ENCODE measurements around the gene ASPG. TPM values are rescaled to one million over a fixed set of nuclear protein-coding genes. Genes with fewer than 3 reads are reported as not detected.

Gene ASPG
- total and polyA plus RNA-seq, 2 donors (not counting 3 experiments of a cell fraction or from before 2014, with no cell fraction given) = not detected

- DNase-seq (ENCODE audit: low read depth, low spot score) (no peak), FAIRE-seq (no peak)
- TF ChIP-seq POLR2AphosphoS5 (IDR thresholded peaks at IDR 0.05; ENCODE audit: insufficient read depth, low read depth, low read length) (no peak), EZH2 (IDR thresholded peaks at IDR 0.05; ENCODE audit: borderline replicate concordance, low read depth, low read length, severe bottlenecking) (no peak), MYC (IDR thresholded peaks at IDR 0.05; ENCODE audit: low read depth, low read length) (no peak), FOS (IDR thresholded peaks at IDR 0.05; ENCODE audit: borderline replicate concordance, insufficient read depth, low read length) (no peak), JUN (IDR thresholded peaks at IDR 0.05; ENCODE audit: borderline replicate concordance, insufficient read depth, insufficient read length, low read depth) (no peak), GATA2 (IDR thresholded peaks at IDR 0.05; ENCODE audit: insufficient read depth, insufficient read length, low read depth, low read length) (no peak), MAX (IDR thresholded peaks at IDR 0.05; ENCODE audit: insufficient read depth, insufficient read length) (no peak), POLR2A (IDR thresholded peaks at IDR 0.05; ENCODE audit: low read depth, low read length) (no peak)
- TF ChIP-seq, protein P1, sequence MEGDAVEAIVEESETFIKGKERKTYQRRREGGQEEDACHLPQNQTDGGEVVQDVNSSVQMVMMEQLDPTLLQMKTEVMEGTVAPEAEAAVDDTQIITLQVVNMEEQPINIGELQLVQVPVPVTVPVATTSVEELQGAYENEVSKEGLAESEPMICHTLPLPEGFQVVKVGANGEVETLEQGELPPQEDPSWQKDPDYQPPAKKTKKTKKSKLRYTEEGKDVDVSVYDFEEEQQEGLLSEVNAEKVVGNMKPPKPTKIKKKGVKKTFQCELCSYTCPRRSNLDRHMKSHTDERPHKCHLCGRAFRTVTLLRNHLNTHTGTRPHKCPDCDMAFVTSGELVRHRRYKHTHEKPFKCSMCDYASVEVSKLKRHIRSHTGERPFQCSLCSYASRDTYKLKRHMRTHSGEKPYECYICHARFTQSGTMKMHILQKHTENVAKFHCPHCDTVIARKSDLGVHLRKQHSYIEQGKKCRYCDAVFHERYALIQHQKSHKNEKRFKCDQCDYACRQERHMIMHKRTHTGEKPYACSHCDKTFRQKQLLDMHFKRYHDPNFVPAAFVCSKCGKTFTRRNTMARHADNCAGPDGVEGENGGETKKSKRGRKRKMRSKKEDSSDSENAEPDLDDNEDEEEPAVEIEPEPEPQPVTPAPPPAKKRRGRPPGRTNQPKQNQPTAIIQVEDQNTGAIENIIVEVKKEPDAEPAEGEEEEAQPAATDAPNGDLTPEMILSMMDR (IDR thresholded peaks at IDR 0.05; ENCODE audit: extremely low read depth in 1 of 2, insufficient read depth in 1 of 2, low read depth in 1 of 2, low read length in 2 of 2) = no peak
- no peaks in the 10 kb centered on the region for H3K79me2 ChIP-seq (ENCODE audit: control insufficient read depth, insufficient read depth, low read length)
- no TSS peak for BruUV-seq (replicated peaks)
- no peak overlapping the region for H3K27ac ChIP-seq (ENCODE audit: insufficient read depth, low read depth, low read length)
- H4K20me1 ChIP-seq (replicated peaks; ENCODE audit: control insufficient read depth, extremely low read depth, insufficient read depth, low read length) = no peaks in the 10 kb centered on the region
- intact Hi-C loops (cut with micrococcal nuclease) = no loop called here
- no peaks in the 10 kb centered on the region for H3K36me3 ChIP-seq (ENCODE audit: control insufficient read depth in 2 of 2, extremely low read depth in 1 of 2, insufficient read depth in 2 of 2, low read length in 2 of 2)
- H3K4me3 ChIP-seq (replicated peaks in 1 of 3; ENCODE audit: insufficient read depth in 1 of 3, low read depth in 1 of 3, low read length in 3 of 3) = no peak overlapping the region
- no peaks in the 10 kb centered on the region for H3K9me1 ChIP-seq (replicated peaks; ENCODE audit: control insufficient read depth, extremely low read depth, insufficient read depth, low read length)
- peaks cover 21 to 23% of the 10 kb centered on the region in 2 experiments for H3K27me3 ChIP-seq (ENCODE audit: control insufficient read depth in 2 of 2, insufficient read depth in 2 of 2, low read length in 2 of 2)
- no peak overlapping the region for H3K9ac ChIP-seq (replicated peaks; ENCODE audit: extremely low read depth, insufficient read depth, low read length)
- H3K9me3 ChIP-seq (replicated peaks; ENCODE audit: control insufficient read depth, insufficient read depth, low read length) = no peaks in the 10 kb centered on the region
- H3K4me1 ChIP-seq (ENCODE audit: control insufficient read depth, extremely low read depth, insufficient read depth, low read length) = peaks cover 10% of the 10 kb centered on the region
- no peak overlapping the region for H2AFZ ChIP-seq (ENCODE audit: low read depth, low read length)
- H3K4me2 ChIP-seq (ENCODE audit: insufficient read depth, low read length) = no peak overlapping the region
- dilution Hi-C loops (cut with MboI; ENCODE audit: extremely low pct_ligation_motif_present, low sequenced_read_pairs) = no loop called here
- ChIA-PET CTCF (interaction anchor here (2.3 kb wide), 1 partner anchor 56 kb away, joined by 12 read pairs; no protein-coding TSS in a partner anchor), POLR2A (no interaction called here)
These were observed 48.0 kb downstream of the ASPG start for GRCh38 chr14:104133496-104133895.

Data from endothelial cell of umbilical vein (primary cell).